CD4-positive, alpha-beta T cell (primary cell): ENCODE data around the gene AMOTL2. TPM values are rescaled to one million over a fixed set of nuclear protein-coding genes. Genes with fewer than 3 reads are reported as not detected.

ENCODE experiments used
- ATAC-seq: fragments of 200-7000 bp; cut with Tn5 transposase; one replicate; pipeline ENCODE4 v1.10.0; 2022; ENCODE audit warnings: mild to moderate bottlenecking; ENCODE audit not compliant: poor library complexity
- CTCF ChIA-PET: fragments of 350-600 bp; sonication (Branson Sonifier 250); formaldehyde crosslinking; loops from one replicate; lab custom pipeline; 2021; ENCODE audit warnings: antibody characterized with exemption, inconsistent platforms; lab: Charles Lee
- POLR2A ChIA-PET: fragments of 350-600 bp; sonication (Branson Sonifier 250); formaldehyde crosslinking; loops from one replicate; lab custom pipeline; 2021; ENCODE audit warnings: antibody characterized with exemption, inconsistent platforms; lab: Charles Lee
- DNase-seq, 14 experiments: peaks; one replicate each; pipeline ENCODE4 v3.0.0-alpha.2; 2013 to 2020; ENCODE audit warnings: mixed read lengths in 2 of 14
- H3K27ac ChIP-seq, 2 donors: one replicate each; pipeline versions ENCODE4 v1.5.1 to v1.7.0; 2013; ENCODE audit warnings: low read length in 2 of 2, low read depth in 1 of 2, mild to moderate bottlenecking in 1 of 2
- H3K27me3 ChIP-seq, 2 experiments: 1 replicate in 1 of 2; 2 replicates in 1 of 2; pipeline versions ENCODE4 v1.6.1 to v1.7.0; 2013; ENCODE audit warnings: low read length in 2 of 2, control low read depth in 1 of 2, mild to moderate bottlenecking in 1 of 2, moderate library complexity in 1 of 2; ENCODE audit not compliant: insufficient read depth in 2 of 2, control insufficient read depth in 1 of 2
- H3K36me3 ChIP-seq: one replicate; pipeline ENCODE4 v1.6.1; 2013; ENCODE audit warnings: low read length, control low read depth; ENCODE audit not compliant: insufficient read depth
- H3K4me1 ChIP-seq: one replicate; pipeline ENCODE4 v1.6.1; 2013; ENCODE audit warnings: low read length, control low read depth; ENCODE audit not compliant: insufficient read depth
- H3K4me3 ChIP-seq: one replicate; pipeline ENCODE4 v1.5.1; 2013; ENCODE audit warnings: mild to moderate bottlenecking, low read length, moderate library complexity
- H3K9me3 ChIP-seq, 2 experiments: 1 replicate in 1 of 2; 2 replicates in 1 of 2; pipeline versions ENCODE4 v1.6.1 to v1.7.0; 2013; ENCODE audit warnings: low read length in 2 of 2, mild to moderate bottlenecking in 2 of 2, control low read depth in 1 of 2, moderate library complexity in 1 of 2; ENCODE audit not compliant: control insufficient read depth in 1 of 2, insufficient read depth in 1 of 2
- H3K27ac Mint-ChIP-seq: one replicate; pipeline ENCODE4 v1.8.0; 2020; ENCODE audit warnings: mixed read lengths
- H3K27me3 Mint-ChIP-seq: one replicate; pipeline ENCODE4 v1.8.0; 2021; ENCODE audit warnings: mixed read lengths
- H3K36me3 Mint-ChIP-seq: one replicate; pipeline ENCODE4 v1.8.0; 2021; ENCODE audit warnings: low read depth, mixed read lengths
- H3K4me1 Mint-ChIP-seq: one replicate; pipeline ENCODE4 v1.8.0; 2021; ENCODE audit warnings: low read depth, mixed read lengths
- H3K4me3 Mint-ChIP-seq: one replicate; pipeline ENCODE4 v1.8.0; 2020; ENCODE audit warnings: mild to moderate bottlenecking, mixed read lengths
- H3K9me3 Mint-ChIP-seq: one replicate; pipeline ENCODE4 v1.8.0; 2020; ENCODE audit warnings: mixed read lengths
- CTCF ChIP-seq: fragments of 200-600 bp; IDR thresholded peaks from one replicate; pipeline ENCODE4 v1.8.0; 2022; ENCODE audit warnings: antibody characterized with exemption, mild to moderate bottlenecking
- intact Hi-C, 2 experiments: fragments of 100-400 bp; cut with DNase I in 1 of 2; cut with micrococcal nuclease in 1 of 2; formaldehyde crosslinking; loops; one replicate each; pipeline versions ENCODE4 v1.15.1 to v1.9.0; 2023 to 2025; cut with DNase I, micrococcal nuclease
- total RNA-seq, 174 experiments: library from RNA in 2 of 174; stranded (reverse) in 2 of 174; gene quantifications; one replicate each; pipeline ENCODE4 v1.2.3 and lab custom pipeline; 2021 to 2026

AMOTL2 gene
- total RNA-seq, 2 experiments from 2014 or later = not detected

- TF ChIP-seq CTCF = no peak
- Histone ChIP-seq H3K27me3 (peaks cover 22 to 29% of the 10 kb centered on the region in 2 experiments), H3K36me3 (no peaks in the 10 kb centered on the region), H3K9me3 (no peaks in the 10 kb centered on the region), H3K4me1 (peaks cover 18% of the 10 kb centered on the region), H3K27ac (no peak overlapping the region), H3K4me3 (peak overlapping the region; percentile 42)
- intact Hi-C loops = loop anchor here in 1 of 2 experiments (5.0 kb wide), 2 partner anchors 97 to 178 kb away; no protein-coding TSS in a partner anchor
- H3K36me3 Mint-ChIP-seq = no peaks in the 10 kb centered on the region
- peaks cover 12% of the 10 kb centered on the region for H3K4me1 Mint-ChIP-seq
- POLR2A ChIA-PET = interaction anchor here (0.8 to 1.0 kb wide), 2 partner anchors 99 to 124 kb away, joined by 3 read pairs; no protein-coding TSS in a partner anchor
- CTCF ChIA-PET = interaction anchor here (0.7 kb wide), 1 partner anchor 162 kb away, joined by 3 read pairs; no protein-coding TSS in a partner anchor
- H3K9me3 Mint-ChIP-seq = no peaks in the 10 kb centered on the region
- peak overlapping the region; percentile 83 for H3K4me3 Mint-ChIP-seq
- no peak for ATAC-seq
- no peak for DNase-seq
- no peak overlapping the region for H3K27ac Mint-ChIP-seq
- peaks cover 55% of the 10 kb centered on the region for H3K27me3 Mint-ChIP-seq
Observed at GRCh38 chr3:134374791-134375581, 739 bp upstream of the AMOTL2 start.

GRCh38 chr3:134373271-134374104 lies 759 bp downstream of the AMOTL2 start:
- H3K36me3 Mint-ChIP-seq = no peaks in the 10 kb centered on the region
- no peak for TF ChIP-seq CTCF
- Histone ChIP-seq H3K4me1 (peaks cover 18% of the 10 kb centered on the region), H3K9me3 (no peaks in the 10 kb centered on the region), H3K4me3 (peak overlapping the region; percentile 42), H3K27me3 (peaks cover 22 to 29% of the 10 kb centered on the region in 2 experiments), H3K36me3 (no peaks in the 10 kb centered on the region), H3K27ac (no peak overlapping the region)
- intact Hi-C loops = no loop called here
- ChIA-PET CTCF (no interaction called here), POLR2A (no interaction called here)
- ATAC-seq (no peak), DNase-seq (no peak)
- H3K9me3 Mint-ChIP-seq = no peaks in the 10 kb centered on the region
- peaks cover 12% of the 10 kb centered on the region for H3K4me1 Mint-ChIP-seq
- H3K27me3 Mint-ChIP-seq = peaks cover 48% of the 10 kb centered on the region
- peak overlapping the region; percentile 60 for H3K4me3 Mint-ChIP-seq
- no peak overlapping the region for H3K27ac Mint-ChIP-seq

- POLR2A ChIA-PET = no interaction called here
- peaks cover 44% of the 10 kb centered on the region for H3K27me3 Mint-ChIP-seq
- intact Hi-C loops = no loop called here
- peaks cover 18% of the 10 kb centered on the region for H3K4me1 ChIP-seq
- peak overlapping the region; percentile 38 for H3K4me3 Mint-ChIP-seq
- no peaks in the 10 kb centered on the region for H3K9me3 ChIP-seq
- DNase-seq (no peak), ATAC-seq (no peak)
- no peaks in the 10 kb centered on the region for H3K9me3 Mint-ChIP-seq
- no peaks in the 10 kb centered on the region for H3K36me3 ChIP-seq
- H3K27me3 ChIP-seq = peaks cover 22 to 29% of the 10 kb centered on the region in 2 experiments
- no peak for TF ChIP-seq CTCF
- H3K4me3 ChIP-seq = no peak overlapping the region
- no peak overlapping the region for H3K27ac ChIP-seq
- no peaks in the 10 kb centered on the region for H3K36me3 Mint-ChIP-seq
- CTCF ChIA-PET = no interaction called here
- no peak overlapping the region for H3K27ac Mint-ChIP-seq
- H3K4me1 Mint-ChIP-seq = peaks cover 12% of the 10 kb centered on the region
Observed at GRCh38 chr3:134372396-134373270, 1.6 kb downstream of the AMOTL2 start.
